GM18873 (cell line): ENCODE data around the gene PRKAG1.

Experiments
- ATAC-seq: cut with Tn5 transposase; IDR thresholded peaks from one replicate; pipeline ENCODE4 v1.9.1; 2021; ENCODE audit warnings: mild to moderate bottlenecking, moderate library complexity, moderate number of reproducible peaks; ENCODE audit not compliant: unreplicated experiment, low FRiP score

PRKAG1 gene

DNA sequence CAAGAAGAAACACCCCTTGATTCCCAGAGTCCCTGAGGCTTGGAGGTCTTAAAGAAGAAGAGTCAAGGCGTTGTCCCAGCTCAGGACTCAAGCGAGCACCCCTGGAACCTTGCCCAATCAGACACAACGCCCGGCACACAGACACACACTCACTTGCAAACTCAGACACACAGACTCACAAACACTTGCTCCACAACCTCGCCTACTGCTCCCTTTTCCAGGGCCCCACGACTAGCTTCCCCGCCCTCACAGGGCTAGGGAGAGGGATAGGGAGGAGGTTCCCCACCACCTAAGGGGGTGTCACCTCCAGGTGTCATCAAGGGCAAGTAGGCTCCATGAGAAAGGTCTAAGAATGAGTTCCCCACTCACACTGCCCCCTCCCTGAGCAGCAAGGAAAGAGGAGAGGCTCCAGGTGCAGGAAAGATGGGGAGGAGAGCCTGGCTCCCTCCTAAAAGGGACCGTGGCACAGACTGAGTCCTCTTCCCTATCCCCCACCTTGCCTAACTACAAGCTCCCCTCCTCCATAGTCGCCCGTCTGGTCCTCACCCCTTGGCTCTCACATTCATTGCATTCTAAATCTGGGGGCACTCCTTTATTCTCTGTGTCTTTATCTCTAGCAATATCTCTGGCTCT, 47.8 kb downstream of the PRKAG1 start:
- ATAC-seq = no peak

DNA sequence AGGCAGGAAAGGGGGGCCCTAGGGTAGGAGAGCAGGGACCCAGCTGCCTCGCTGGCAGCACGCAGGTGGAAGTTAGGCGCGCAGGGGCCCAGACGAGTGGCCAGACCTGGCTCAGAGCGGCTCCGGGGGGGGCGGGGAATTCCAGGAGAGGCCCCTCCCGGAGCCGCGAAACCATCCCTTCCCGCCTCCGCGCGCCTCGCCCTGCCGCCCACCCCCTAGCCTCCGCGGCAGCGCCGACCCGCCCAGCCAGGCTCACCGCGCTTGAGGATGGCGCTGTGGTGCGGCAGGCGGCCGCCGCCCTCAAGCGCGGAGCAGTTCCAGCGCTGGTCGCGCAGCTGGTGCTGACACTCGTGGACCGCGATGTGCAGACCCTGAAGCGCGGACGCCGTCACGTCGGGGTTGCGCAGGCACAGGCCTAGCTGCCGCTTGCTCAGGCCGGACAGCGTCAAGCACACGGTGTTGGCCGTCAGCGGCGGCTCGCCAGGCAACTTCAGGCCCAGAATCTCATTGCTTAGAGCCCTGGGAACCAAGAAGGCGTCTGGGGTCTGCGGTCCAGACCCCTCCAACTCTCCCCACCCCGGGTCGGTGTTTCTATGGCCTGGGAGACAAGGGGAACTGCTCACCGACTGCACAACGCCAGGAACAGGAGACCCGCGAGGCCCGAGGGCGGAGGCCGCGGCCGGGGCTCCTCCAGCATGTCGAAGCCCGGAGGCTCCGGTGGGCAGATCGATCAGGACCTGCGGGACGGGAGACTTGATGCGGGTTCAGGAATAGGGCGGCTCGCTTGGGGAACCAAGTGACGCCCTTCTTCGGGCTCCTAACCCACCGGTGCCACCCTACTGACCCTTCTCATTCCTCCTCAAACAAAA, 48.5 kb downstream of the PRKAG1 start:
- no peak for ATAC-seq

DNA sequence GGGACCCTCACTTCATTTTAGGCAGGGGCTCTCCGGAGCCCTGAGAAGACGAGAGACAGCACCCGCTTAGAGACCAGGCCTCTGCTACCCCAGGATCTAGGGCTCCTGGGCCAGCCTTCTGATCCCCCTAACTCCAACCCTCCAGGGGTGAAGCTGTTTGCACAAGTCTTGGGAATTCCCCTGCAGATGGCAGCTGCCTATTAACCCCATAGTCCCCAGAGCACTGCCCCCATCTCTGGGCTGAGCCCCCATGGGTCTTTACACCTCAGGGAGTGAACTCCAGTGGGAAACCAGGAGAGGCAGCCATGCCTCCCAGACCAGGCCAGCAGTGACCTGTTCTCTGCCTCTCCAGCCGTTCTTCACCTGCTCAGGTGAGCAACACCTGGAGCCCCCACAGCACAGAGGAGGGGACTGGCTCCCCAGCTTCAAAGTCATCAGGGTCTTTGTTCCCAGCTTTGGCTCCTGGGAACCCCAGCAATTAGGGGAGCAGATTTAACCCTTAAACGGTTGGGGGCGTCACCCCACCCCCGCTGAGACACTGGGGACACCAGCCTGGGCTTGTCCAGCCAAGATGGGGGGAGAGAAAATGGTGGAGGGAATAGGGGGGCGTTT, 49.3 kb downstream of the PRKAG1 start:
- no peak for ATAC-seq

DNA sequence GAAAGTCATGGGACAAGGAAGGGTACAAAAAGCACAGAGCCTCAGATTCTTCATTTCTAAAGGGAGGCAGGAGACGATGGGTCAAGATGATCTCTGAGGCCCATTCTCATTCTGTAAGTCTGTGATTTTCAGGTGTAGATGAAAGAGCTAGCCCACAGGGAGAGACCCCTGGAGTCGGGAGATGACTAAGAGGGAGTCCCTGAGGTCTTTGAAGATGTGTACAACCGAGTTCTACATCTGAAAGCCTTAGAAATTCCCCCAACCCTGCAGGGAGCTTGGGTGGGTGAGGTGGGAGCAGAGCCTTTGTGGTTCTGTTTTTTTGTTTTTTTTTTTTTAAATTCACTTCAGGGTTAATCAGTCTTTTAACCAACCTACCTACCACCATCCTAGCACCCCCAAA, 50.1 kb downstream of the PRKAG1 start:
- ATAC-seq = no peak

DNA sequence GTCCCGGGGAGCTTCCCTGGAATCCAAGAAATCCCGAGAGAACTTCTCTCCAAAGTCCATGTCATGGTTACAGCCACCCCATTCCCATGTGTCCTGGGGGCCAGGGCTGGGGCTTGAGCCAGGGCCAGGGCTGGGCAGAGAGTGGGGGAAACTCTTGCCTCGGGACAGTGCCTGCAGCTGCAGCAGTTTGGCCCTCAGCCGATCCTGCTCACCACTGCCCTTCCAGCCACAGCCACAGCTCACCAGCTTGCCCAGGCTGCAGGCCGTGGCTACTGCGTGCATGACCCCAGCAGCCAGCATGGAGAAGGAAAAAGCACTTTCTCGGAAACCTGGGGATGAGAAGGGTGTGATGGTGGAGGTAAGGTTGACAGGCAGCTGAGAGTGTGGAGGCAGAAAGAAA, 50.6 kb downstream of the PRKAG1 start:
- no peak for ATAC-seq

DNA sequence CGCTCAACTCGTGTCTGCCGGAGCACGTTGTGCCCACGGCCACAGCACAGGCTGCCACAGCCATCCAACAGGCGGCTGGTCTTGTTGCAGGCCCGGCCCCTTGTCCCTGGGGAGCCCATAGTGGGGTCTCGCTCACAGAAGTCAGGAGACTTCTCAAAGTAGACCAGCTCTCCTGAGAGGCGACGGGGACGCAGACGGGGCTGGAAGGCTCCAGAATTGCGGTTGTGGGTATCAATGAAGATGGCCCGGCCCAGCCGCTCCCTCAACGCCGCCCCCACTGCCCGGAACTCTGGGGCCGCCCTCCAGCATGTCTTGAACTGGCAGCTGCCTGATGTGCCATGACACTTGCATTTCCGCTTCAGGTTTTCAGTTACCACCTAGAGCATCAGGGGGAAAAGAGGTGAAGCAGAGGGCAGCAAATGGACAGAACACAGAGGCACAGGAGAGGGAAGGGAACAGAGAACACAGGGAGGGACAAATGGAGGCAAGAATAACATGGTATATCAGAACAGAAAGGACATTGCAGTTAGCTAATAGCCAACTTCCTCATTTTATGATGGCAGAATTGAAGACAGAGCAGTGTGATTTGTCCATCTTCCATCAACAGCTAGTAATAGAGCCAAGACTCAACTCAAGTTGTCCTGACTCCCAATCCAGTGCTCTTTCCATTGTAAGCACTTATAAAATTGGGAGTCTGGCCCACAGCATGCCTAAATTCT, 52.2 kb downstream of the PRKAG1 start:
- no peak for ATAC-seq

DNA sequence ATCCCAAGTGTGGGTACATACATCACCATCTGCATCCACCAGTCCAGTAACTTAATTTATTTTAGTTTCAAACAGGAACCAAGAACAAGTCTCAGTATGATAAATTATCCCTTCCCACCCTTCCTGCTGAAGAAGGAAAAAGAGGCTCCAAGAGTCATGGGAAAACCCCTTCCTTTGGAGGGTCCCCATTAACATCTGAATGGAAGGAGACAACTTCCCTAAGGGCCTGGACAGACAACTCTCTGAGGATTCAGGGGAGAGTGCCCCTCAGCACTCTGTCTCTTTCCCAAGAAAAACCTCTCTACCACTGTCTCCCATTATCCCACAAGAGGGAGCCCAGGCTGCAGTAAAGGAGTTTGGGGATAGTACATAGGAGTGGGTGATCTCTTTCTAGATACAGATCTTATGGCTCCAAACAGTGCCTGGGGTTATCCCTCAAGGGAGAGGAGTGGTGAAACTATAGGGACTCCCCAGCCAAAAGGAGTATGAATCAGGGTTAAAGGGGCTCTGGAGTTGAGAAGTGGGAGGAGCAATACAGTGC, 53.2 kb downstream of the PRKAG1 start:
- ATAC-seq = no peak

DNA sequence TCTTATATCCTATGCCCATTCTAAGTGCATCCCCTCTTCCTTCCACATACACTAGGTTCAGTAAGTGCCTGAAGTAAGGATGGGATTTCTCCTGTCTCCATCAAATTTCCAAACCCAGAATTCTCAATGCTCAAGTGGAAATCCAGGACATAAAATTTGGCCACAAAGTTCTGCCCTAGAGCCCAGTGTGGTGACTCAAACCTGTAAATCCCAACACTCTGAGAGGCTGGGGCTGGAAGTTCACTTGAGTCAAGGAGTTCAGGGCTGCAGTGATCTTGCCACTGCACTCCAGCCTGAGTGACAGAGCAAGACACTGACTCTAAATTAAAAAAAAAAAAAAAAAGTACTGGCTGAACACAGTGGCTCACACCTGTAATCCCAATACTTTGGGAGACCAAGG, 56.8 kb downstream of the PRKAG1 start:
- ATAC-seq = no peak

DNA sequence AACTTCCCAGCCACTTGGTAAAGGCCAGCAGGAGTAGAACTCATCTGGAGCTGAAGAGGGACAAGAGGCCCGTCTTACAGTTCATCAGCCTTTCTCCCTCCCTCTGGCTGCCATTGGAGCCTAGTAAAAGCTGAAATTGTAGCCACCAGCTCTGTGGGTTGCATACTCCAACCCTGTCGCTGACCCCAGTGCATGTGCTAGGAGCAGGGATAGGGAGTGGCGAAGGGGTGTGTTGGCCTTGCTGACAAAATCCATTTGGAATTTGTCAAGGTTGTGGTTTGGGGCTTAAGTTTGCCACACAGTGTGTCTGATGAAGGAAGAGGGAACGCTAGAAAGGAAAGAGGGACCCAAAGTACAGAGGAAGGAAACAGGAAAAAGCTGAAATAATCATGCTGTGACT, 57.2 kb downstream of the PRKAG1 start:
- ATAC-seq = no peak

DNA sequence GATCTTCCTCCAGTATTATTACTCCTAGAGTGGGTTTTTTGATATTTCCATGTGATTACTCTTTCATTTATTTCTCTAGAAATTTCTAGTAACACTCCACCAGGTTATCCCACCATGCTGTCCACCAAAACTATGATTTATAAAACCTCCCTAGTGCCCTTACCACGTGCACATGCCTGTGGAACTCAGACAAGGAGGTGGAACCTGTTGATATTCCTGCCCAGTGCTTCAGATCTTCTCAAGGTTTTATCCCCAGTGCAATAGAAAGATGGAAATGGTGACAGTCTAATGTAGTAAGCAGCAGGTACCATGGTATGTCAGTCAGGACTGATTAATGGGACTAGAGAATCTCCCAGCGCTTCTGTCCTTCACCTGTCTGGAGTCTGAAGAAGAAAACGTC, 57.7 kb downstream of the PRKAG1 start:
- no peak for ATAC-seq

DNA sequence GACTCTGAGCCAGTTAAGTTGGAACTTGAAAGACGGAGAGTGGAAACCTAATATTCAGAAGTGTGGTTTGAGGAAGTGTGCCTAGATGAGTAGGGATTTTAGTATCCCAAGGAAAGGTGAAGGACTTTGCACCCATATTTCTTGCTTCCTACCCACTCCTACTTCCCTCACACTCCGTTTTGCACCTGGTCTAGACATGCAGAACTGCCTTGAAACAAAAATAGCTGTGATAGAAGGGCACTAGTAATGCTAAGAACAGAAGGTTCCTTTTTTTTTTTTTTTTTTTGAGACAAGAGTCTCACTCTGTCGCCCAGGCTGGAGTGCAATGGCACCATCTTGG, 60.6 kb downstream of the PRKAG1 start:
- no peak for ATAC-seq

DNA sequence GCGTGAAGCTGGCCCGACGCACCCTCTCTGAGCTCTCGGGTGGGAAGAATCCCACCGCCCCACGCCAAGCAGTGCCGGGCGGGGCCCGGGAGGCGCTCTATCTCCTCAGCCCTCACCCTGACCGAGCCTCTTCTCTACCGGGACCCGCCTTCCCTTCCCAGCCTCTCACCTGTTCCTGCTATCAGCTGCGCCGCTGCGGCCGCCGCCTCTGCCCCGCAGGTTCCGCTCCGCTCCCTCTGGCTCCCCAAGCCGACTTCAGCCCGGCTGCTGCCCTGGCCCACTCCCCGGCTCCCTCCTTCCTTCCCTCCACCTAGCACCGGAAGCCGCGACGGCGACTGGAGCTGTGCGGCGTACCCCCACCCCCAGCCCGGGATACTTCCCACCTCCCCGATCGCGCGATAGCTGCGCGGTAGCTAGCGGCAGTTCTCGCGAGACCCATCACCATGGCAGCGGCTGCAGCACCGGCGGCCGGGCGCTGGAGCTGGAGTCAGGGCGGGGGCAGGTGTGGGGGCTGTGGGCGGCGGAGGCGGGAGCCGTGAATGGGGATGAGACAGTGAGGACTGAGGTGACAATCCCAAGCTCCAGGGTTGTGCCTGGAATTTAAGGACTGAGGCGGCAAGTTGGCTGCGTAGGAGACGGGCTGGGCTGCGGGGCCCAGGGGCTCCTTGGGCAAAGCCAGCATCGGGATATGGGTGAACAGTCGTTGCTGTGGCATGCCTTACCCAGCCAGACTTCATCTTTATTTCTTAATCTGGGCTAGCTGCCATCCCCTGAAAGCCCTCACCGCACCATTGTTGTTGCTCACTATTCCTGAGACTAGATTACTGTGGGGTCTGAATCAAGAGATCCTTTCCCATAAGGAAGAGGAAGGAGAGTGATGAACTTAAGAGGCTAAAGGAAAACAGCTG, 61.2 kb downstream of the PRKAG1 start, which contains the start of gene ARF3:
TSS of gene ARF3 (minus strand) at position 347 of the 908 bp plus-strand sequence. CDS start 16,392 bp downstream, outside the sequence.
- ATAC-seq = peak; percentile 85

DNA sequence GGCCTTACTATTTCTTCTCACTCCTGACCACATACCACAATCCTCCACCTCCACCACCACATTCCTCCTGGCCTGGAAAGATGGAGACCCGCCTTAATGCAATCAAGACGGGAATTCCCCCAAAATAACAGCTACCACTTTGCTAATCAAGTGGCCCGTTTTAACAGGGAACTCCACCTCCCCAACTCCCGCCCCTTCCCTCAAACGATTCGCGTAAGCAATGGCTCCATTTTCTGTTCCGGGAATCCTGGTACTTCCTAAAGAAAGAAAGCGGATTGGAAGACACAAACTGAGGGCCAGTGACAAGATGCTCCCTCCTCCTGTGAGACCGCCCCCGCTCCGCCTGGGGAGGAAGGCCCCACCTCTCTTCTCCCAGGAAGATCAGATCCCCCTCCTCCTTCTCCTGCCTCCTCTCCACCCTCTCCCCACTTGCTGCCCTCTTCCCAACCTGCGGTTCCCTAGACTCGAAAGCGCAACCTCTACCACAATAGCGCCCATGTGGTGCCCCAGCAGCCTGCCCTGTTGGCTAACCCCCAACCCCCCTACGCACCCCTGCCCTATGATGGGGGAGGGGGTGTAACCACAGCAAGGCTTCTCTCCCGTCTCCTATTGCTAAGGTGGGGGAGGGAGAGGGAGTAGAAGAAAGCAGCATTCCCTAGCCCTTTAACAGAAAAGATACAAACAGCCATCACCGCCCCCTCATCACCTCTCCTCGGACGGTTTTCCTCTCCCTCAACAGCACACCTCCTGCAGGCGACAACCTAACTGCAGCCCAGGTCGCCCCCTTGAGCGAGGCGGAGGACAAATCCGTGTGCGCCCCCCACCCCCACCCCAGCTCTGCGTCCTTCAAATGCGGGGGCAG, 62.1 kb downstream of the PRKAG1 start:
- ATAC-seq = no peak

DNA sequence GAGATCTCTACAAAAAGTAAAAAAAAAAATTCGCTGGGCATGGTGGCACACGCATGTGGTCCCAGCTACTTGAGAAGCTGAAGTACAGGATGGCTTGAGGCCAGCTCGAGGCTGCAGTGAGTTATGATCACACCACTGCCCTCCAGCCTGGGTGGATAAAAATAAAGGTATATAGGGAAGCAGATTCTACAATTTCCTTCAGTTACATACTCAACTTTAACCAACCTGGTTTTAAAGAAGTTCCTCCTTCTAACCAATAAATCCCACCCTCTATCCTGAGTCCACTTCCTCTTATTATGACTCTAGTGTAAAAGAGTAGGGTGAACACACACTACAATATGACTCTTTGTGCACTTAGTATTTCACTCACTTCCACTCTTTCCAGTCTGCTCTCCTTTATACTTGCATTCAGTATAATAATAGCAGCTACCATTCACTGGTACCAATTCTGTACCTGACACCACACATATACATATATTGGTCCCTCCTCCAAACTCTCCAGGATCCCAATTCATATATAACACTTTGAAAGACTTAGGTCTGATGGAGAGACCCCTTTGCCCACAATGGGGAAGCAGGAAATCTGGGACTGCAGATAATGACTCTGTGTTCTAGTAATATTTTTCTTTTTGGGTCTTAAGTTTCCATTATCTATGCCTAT, 63.6 kb downstream of the PRKAG1 start:
- no peak for ATAC-seq

DNA sequence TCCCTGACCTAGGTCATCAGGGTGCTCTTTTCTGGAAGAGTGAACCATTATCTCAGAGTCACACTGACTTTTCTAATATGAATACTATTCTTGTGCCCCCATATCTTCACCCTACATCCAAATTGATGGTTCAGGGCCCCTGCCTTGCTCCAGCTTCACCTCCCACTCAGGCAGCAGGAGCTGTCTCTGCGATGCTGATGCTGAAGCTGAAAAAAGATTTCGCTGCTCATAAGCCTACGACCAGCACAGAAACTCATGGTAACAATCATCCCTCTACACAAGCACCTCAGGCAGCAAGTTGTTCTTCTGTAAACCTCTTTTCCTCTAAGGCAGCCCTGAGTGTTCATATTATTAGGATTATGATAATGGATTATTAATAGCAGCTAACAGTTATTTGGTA, 64.5 kb downstream of the PRKAG1 start:
- ATAC-seq = no peak

DNA sequence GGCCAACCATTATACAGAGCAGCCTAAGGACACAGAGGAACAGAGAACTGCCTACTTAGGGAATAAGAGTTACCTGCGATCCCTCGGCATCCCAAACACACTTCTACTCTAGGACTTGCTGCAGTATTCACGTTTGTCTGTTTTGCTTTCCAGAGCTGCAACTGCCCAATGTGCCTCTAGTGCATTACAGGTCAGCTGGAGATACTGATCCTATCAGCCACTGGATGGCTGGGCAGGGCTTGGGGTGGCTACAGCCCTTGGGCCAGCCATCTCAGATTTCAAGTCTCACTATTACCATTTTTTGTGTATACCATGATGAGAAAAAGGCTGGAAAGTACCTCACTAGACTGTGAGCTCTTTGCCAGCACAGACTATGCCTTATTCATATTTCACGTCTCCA, 65.9 kb downstream of the PRKAG1 start:
- no peak for ATAC-seq
